ENCODE data around the gene ADGRG6. TPM values are rescaled to one million over a fixed set of nuclear protein-coding genes. Genes with fewer than 3 reads are reported as not detected.

Gene ADGRG6
- total and polyA plus RNA-seq, 9 of the 15 experiments (the other 6 are each of a cell fraction or from before 2014, with no cell fraction given), result under 0.01 to 0.11 (median 0.05) TPM; not detected in 5

GRCh38 chr6:142304241-142304640 is 2.4 kb downstream of the ADGRG6 start (continued):
- TF ChIP-seq REST (IDR thresholded peaks at IDR 0.05; ENCODE audit: borderline replicate concordance) (no peak), REST (CRISPR knock-in tag; IDR thresholded peaks at IDR 0.05; ENCODE audit: low read depth) (no peak)

- H3K27ac ChIP-seq (ENCODE audit: extremely low read depth, low read depth, low read length), result no peak overlapping the region
- in situ Hi-C loops (cut with MboI), result no loop called here
- ATAC-seq, result no peak
- H3K27me3 ChIP-seq (ENCODE audit: control insufficient read depth in 2 of 2, insufficient read depth in 2 of 2, low read length in 2 of 2), result peaks cover 4 to 11% of the 10 kb centered on the region in 2 experiments; a peak in 3 of 5 replicates
- 0% methylated on average over 1 of the region's 1 CpG for WGBS (ENCODE audit: insufficient coverage, low coverage, missing lambda C conversion rate)
- no TSS peak for BruUV-seq (replicated peaks)
- CTCF ChIA-PET (ENCODE audit: low intra/inter-chr PET ratio), result no interaction called here
- no peaks in the 10 kb centered on the region for H4K20me1 ChIP-seq (replicated peaks; ENCODE audit: control insufficient read depth, insufficient read depth, low read length)
- H3K9me1 ChIP-seq (ENCODE audit: control insufficient read depth, insufficient read depth, low read length), result no peaks in the 10 kb centered on the region
- H3K4me1 ChIP-seq (replicated peaks in 1 of 2; ENCODE audit: control insufficient read depth in 2 of 2, insufficient read depth in 2 of 2, low read length in 2 of 2), result peaks cover 0 to 4% of the 10 kb centered on the region in 2 experiments; a peak in 1 of 5 replicates
- no peak overlapping the region for H2AFZ ChIP-seq (ENCODE audit: low read depth, low read length)
- POLR2A ChIA-PET, result no interaction called here
- H3K9ac ChIP-seq (ENCODE audit: insufficient read depth in 1 of 2, low read depth in 2 of 2, low read length in 2 of 2), result no peak overlapping the region
- no peak overlapping the region for H3K4me3 ChIP-seq
- no peak for DNase-seq (ENCODE audit: extremely low read depth in 1 of 4, low spot score in 3 of 4)
- H3K36me3 ChIP-seq (ENCODE audit: control insufficient read depth, insufficient read depth, low read length), result no peaks in the 10 kb centered on the region
- no peak overlapping the region for H3K4me2 ChIP-seq (ENCODE audit: insufficient read depth, low read length)
- no peaks in the 10 kb centered on the region for H3K9me3 ChIP-seq (replicated peaks; ENCODE audit: control insufficient read depth, insufficient read depth, low read depth, low read length)
- intact Hi-C loops (cut with micrococcal nuclease), result no loop called here
- no peak for FAIRE-seq
- H3K79me2 ChIP-seq (ENCODE audit: control insufficient read depth, insufficient read depth, low read length), result no peaks in the 10 kb centered on the region
- no peak for TF ChIP-seq ZNF253 (CRISPR knock-in tag; conservative IDR thresholded peaks at IDR 0.05)
- TF ChIP-seq ZBED1 (IDR thresholded peaks at IDR 0.05), result no peak
- TF ChIP-seq MAZ (CRISPR knock-in tag; conservative IDR thresholded peaks at IDR 0.05 in 1 of 2, IDR thresholded peaks at IDR 0.05 in 1 of 2), result no peak
- TF ChIP-seq KDM4B (IDR thresholded peaks at IDR 0.05; ENCODE audit: borderline replicate concordance in 2 of 2, low read depth in 1 of 2), result no peak
- TF ChIP-seq GMEB1 (CRISPR knock-in tag; IDR thresholded peaks at IDR 0.05), result no peak
- TF ChIP-seq CEBPZ (IDR thresholded peaks at IDR 0.05; ENCODE audit: borderline replicate concordance, low read depth, low read length), result no peak
These were observed 4.9 kb downstream of the ADGRG6 start for GRCh38 chr6:142306736-142307135.
